ENCODE results near the gene FNDC7.

GRCh38 chr1:108732398-108732797, 19.7 kb downstream of the FNDC7 start:
- TF ChIP-seq CTCF (IDR thresholded peaks at IDR 0.05) (no peak), EP300 (IDR thresholded peaks at IDR 0.05) (no peak)
